ENCODE results near the gene SLC16A10. TPM values are rescaled to one million over a fixed set of nuclear protein-coding genes. Genes with fewer than 3 reads are reported as not detected.
"Not testable (repeated sequence)": the region's sequence is repeated elsewhere in the genome, so short reads cannot be mapped to it uniquely, and the experiment has no call there.

The SLC16A10 gene
- total and polyA plus RNA-seq, 3 experiments from 2014 or later: 2.2 to 3.5 (median 3.3) TPM

DNA sequence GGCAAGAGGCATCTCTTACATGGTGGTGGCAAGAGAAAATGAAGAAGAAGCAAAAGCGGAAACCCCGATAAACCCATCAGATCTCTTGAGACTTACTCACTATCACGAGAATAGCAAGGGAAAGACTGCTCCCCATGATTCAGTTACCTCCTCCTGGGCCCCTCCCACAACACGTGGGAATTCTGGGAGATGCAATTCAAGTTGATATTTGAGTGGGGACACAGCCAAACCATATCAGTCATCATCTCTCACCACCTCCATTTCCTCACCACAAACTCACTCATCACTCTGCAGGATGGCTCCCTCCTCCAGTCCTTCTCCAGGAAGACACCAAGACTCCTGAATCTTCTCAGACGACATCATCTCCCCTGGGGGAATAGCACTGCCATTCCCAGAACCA is 25.8 kb upstream of the SLC16A10 start:
- ChIA-PET CTCF (no interaction called here), POLR2A (no interaction called here)
- Mint-ChIP-seq H3K4me3 (no peak overlapping the region), H3K36me3 (peaks cover 0 to 4% (median 1%) of the 10 kb centered on the region in 3 donors), H3K9me3 (peaks cover 0 to 12% (median 9%) of the 10 kb centered on the region in 5 donors), H3K4me1 (peaks cover 2 to 5% (median 4%) of the 10 kb centered on the region in 3 donors), H3K27ac (no peak overlapping the region), H3K27me3 (peaks cover 24 to 26% of the 10 kb centered on the region in 2 donors)
- Histone ChIP-seq H3K4me3 (ENCODE audit: low read length) (no peak overlapping the region), H3K4me1 (ENCODE audit: insufficient read depth, low read length) (no peaks in the 10 kb centered on the region), H3K27me3 (ENCODE audit: insufficient read depth, low read length, poor library complexity, severe bottlenecking) (no peaks in the 10 kb centered on the region), H3K27ac (ENCODE audit: low read depth, low read length) (no peak overlapping the region), H3K9me3 (ENCODE audit: low read length) (no peaks in the 10 kb centered on the region), H3K36me3 (ENCODE audit: insufficient read depth, low read length) (no peaks in the 10 kb centered on the region)
- no peak for DNase-seq

DNA sequence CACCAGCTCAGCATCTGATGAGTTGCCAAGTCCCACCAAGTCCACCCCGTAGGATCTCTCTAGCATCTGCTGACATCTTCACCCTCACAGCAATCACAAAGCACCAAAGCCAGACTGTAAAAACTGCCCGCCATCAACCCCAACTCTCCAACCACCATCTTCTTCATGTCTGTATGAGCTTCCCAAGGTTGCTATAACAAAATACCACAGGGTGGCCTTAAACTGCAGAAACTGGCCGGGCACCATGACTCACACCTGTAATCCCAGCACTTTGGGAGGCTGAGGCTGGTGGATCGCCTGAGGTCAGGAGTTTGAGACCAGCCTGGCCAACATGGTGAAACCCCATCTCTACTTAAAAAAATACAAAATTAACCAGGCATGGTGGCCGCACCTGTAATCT is 25.3 kb upstream of the SLC16A10 start:
- H3K27me3 Mint-ChIP-seq: peaks cover 25 to 27% of the 10 kb centered on the region in 2 donors
- CTCF ChIA-PET; H3K27ac ChIP-seq (ENCODE audit: low read depth, low read length); H3K36me3 Mint-ChIP-seq; H3K27ac Mint-ChIP-seq; H3K27me3 ChIP-seq (ENCODE audit: insufficient read depth, low read length, poor library complexity, severe bottlenecking); H3K9me3 ChIP-seq (ENCODE audit: low read length); DNase-seq; H3K36me3 ChIP-seq (ENCODE audit: insufficient read depth, low read length); H3K4me1 Mint-ChIP-seq; H3K4me1 ChIP-seq (ENCODE audit: insufficient read depth, low read length); H3K4me3 ChIP-seq (ENCODE audit: low read length); H3K4me3 Mint-ChIP-seq: not testable (repeated sequence)
- peaks cover 0 to 12% (median 9%) of the 10 kb centered on the region in 5 donors for H3K9me3 Mint-ChIP-seq
- POLR2A ChIA-PET: interaction anchor here (0.6 kb wide), 1 partner anchor 19 kb away, joined by 6 read pairs; no protein-coding TSS in a partner anchor

DNA sequence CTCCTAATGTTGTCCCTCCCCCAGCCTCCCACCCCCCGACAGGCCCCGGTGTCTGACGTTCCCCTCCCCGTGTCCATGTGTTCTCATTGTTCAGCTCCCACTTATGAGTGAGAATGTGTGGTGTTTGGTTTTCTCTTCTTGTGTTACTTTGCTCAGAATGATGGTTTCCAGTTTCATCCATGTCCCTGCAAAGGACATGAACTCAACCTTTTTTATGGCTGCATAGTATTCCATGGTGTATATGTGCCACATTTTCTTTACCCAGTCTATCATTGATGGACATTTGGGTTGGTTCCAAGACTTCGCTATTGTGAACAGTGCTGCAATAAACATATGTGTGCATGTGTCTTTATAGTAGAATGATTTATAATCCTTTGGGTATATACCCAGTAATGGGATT is 24.4 kb upstream of the SLC16A10 start:
- CTCF ChIA-PET: not testable (repeated sequence)

DNA sequence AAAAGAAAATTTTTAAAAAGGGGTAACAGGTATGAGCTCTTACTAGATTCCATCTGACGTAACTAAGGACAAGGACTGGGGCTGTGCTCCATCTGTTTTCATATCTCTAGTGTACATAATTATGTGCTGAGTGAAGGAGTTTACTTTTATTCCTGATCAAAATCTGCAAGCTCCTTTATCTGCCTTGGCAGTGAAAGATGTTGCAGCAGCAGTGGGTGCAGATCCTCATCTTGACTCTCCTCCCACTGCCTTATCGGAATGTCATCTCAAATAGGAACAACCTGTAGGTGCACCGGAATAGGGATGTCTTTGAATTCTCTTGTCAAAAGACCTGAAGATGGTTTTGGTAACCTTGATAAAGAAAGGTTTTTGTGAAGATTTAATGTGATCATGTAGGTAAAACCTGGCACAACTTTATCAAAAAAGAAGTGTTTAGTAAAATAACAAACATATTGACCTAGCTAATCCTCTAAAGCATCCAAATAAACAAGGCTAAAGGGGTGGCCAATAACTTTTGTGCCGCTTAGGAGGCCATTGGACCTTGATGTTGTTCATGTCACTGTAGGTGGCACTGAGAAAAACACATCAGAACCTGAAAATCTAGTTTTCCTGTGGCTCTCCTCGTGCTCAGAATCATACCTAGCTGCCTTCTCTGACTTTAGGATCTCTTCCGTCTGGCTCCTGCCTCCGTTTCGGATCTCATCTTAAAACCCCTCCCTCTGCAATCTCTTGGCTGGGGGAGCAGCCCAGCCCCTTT is 19.0 kb upstream of the SLC16A10 start:
- peaks cover 29 to 43% of the 10 kb centered on the region in 2 donors for H3K27me3 Mint-ChIP-seq
- Histone ChIP-seq H3K27ac (ENCODE audit: low read depth, low read length) (no peak overlapping the region), H3K4me1 (ENCODE audit: insufficient read depth, low read length) (no peaks in the 10 kb centered on the region), H3K4me3 (ENCODE audit: low read length) (no peak overlapping the region), H3K27me3 (ENCODE audit: insufficient read depth, low read length, poor library complexity, severe bottlenecking) (no peaks in the 10 kb centered on the region), H3K9me3 (ENCODE audit: low read length) (no peaks in the 10 kb centered on the region), H3K36me3 (ENCODE audit: insufficient read depth, low read length) (no peaks in the 10 kb centered on the region)
- ChIA-PET POLR2A (no interaction called here), CTCF (interaction anchor here (3.6 kb wide), 1 partner anchor 10 kb away, joined by 12 read pairs; no protein-coding TSS in a partner anchor)
- peaks cover 0 to 12% (median 8%) of the 10 kb centered on the region in 5 donors for H3K9me3 Mint-ChIP-seq
- H3K4me1 Mint-ChIP-seq: no peaks in the 10 kb centered on the region
- H3K4me3 Mint-ChIP-seq: no peak overlapping the region
- peaks cover 0 to 2% (median 1%) of the 10 kb centered on the region in 3 donors for H3K36me3 Mint-ChIP-seq
- H3K27ac Mint-ChIP-seq: peak overlapping the region in 1 of 8 donors; percentile 19
- DNase-seq: no peak

More for the DNA sequence above, 24.4 kb upstream of the SLC16A10 start:
- H3K36me3 ChIP-seq (ENCODE audit: insufficient read depth, low read length); H3K27ac ChIP-seq (ENCODE audit: low read depth, low read length); H3K4me3 ChIP-seq (ENCODE audit: low read length); H3K9me3 ChIP-seq (ENCODE audit: low read length); H3K4me3 Mint-ChIP-seq; H3K27me3 ChIP-seq (ENCODE audit: insufficient read depth, low read length, poor library complexity, severe bottlenecking); H3K36me3 Mint-ChIP-seq; DNase-seq; H3K4me1 Mint-ChIP-seq; POLR2A ChIA-PET; H3K27ac Mint-ChIP-seq; H3K4me1 ChIP-seq (ENCODE audit: insufficient read depth, low read length): not testable (repeated sequence)
- H3K27me3 Mint-ChIP-seq: peaks cover 25 to 30% of the 10 kb centered on the region in 2 donors
- H3K9me3 Mint-ChIP-seq: peaks cover 0 to 12% (median 9%) of the 10 kb centered on the region in 5 donors

GRCh38 chr6:111068866-111069234 is 18.5 kb upstream of the SLC16A10 start:
- no peak overlapping the region for H3K4me3 Mint-ChIP-seq
- peaks cover 0 to 8% (median 5%) of the 10 kb centered on the region in 5 donors for H3K9me3 Mint-ChIP-seq
- H3K4me1 Mint-ChIP-seq: no peaks in the 10 kb centered on the region
- peaks cover 25 to 45% of the 10 kb centered on the region in 2 donors for H3K27me3 Mint-ChIP-seq
- no peaks in the 10 kb centered on the region for H3K4me1 ChIP-seq (ENCODE audit: insufficient read depth, low read length)
- no peaks in the 10 kb centered on the region for H3K36me3 ChIP-seq (ENCODE audit: insufficient read depth, low read length)
- H3K36me3 Mint-ChIP-seq: peaks cover 0 to 1% (median 0%) of the 10 kb centered on the region in 3 donors
- ChIA-PET CTCF (interaction anchor here (3.6 kb wide), 1 partner anchor 11 kb away, joined by 12 read pairs; no protein-coding TSS in a partner anchor), POLR2A (no interaction called here)
- DNase-seq: no peak
- H3K27me3 ChIP-seq (ENCODE audit: insufficient read depth, low read length, poor library complexity, severe bottlenecking): no peaks in the 10 kb centered on the region
- no peak overlapping the region for H3K4me3 ChIP-seq (ENCODE audit: low read length)
- H3K27ac Mint-ChIP-seq: peak overlapping the region in 1 of 8 donors; percentile 19
- H3K27ac ChIP-seq (ENCODE audit: low read depth, low read length): no peak overlapping the region
- no peaks in the 10 kb centered on the region for H3K9me3 ChIP-seq (ENCODE audit: low read length)

- Mint-ChIP-seq H3K4me1 (no peaks in the 10 kb centered on the region), H3K27me3 (peaks cover 22 to 47% of the 10 kb centered on the region in 2 donors), H3K36me3 (no peaks in the 10 kb centered on the region), H3K4me3 (no peak overlapping the region), H3K27ac (no peak overlapping the region), H3K9me3 (peaks cover 0 to 2% (median 1%) of the 10 kb centered on the region in 5 donors)
- Histone ChIP-seq H3K4me1 (ENCODE audit: insufficient read depth, low read length) (no peaks in the 10 kb centered on the region), H3K27ac (ENCODE audit: low read depth, low read length) (no peak overlapping the region), H3K36me3 (ENCODE audit: insufficient read depth, low read length) (no peaks in the 10 kb centered on the region), H3K27me3 (ENCODE audit: insufficient read depth, low read length, poor library complexity, severe bottlenecking) (no peaks in the 10 kb centered on the region), H3K4me3 (ENCODE audit: low read length) (no peak overlapping the region), H3K9me3 (ENCODE audit: low read length) (no peaks in the 10 kb centered on the region)
- CTCF ChIA-PET: interaction anchor here (3.6 kb wide), 1 partner anchor 12 kb away, joined by 12 read pairs; no protein-coding TSS in a partner anchor
- no peak for DNase-seq
- POLR2A ChIA-PET: no interaction called here
These were observed 17.8 kb upstream of the SLC16A10 start for GRCh38 chr6:111069382-111070104.

- Mint-ChIP-seq H3K27ac (no peak overlapping the region), H3K36me3 (no peaks in the 10 kb centered on the region), H3K4me3 (no peak overlapping the region), H3K9me3 (no peaks in the 10 kb centered on the region), H3K27me3 (peaks cover 21 to 54% of the 10 kb centered on the region in 2 donors), H3K4me1 (no peaks in the 10 kb centered on the region)
- no peaks in the 10 kb centered on the region for H3K27me3 ChIP-seq (ENCODE audit: insufficient read depth, low read length, poor library complexity, severe bottlenecking)
- H3K36me3 ChIP-seq (ENCODE audit: insufficient read depth, low read length): no peaks in the 10 kb centered on the region
- no peak overlapping the region for H3K27ac ChIP-seq (ENCODE audit: low read depth, low read length)
- CTCF ChIA-PET: interaction anchor here (3.6 kb wide), 1 partner anchor 12 kb away, joined by 12 read pairs; no protein-coding TSS in a partner anchor
- DNase-seq: no peak
- H3K9me3 ChIP-seq (ENCODE audit: low read length): no peaks in the 10 kb centered on the region
- no peak overlapping the region for H3K4me3 ChIP-seq (ENCODE audit: low read length)
- POLR2A ChIA-PET: no interaction called here
- no peaks in the 10 kb centered on the region for H3K4me1 ChIP-seq (ENCODE audit: insufficient read depth, low read length)
These were observed 16.9 kb upstream of the SLC16A10 start for GRCh38 chr6:111070105-111071005.

All from CD8-positive, alpha-beta memory T cell (primary cell).